PFSK-1 (cell line): ENCODE results near the gene PI4KA.

Experiments used
- FOXP2 ChIP-seq: optimal IDR thresholded peaks from 2 replicates; pipeline ENCODE3; 2011; ENCODE audit warnings: borderline replicate concordance, control low read depth, inconsistent platforms; ENCODE audit not compliant: insufficient read depth; ENCODE audit errors: extremely low read length, extremely low read depth
- POLR2AphosphoS5 ChIP-seq: IDR thresholded peaks from 2 replicates; pipeline ENCODE4 v1.6.1; 2012; ENCODE audit warnings: low read depth, mild to moderate bottlenecking, control low read depth, low read length, moderate library complexity
- SIN3A ChIP-seq: IDR thresholded peaks from 2 replicates; pipeline ENCODE4 v1.6.1; 2012; ENCODE audit warnings: mild to moderate bottlenecking, low read length, moderate library complexity, borderline replicate concordance; ENCODE audit not compliant: insufficient read depth
- TAF1 ChIP-seq: IDR thresholded peaks from 2 replicates; pipeline ENCODE4 v1.6.1; 2012; ENCODE audit warnings: low read length, control low read depth, borderline replicate concordance; ENCODE audit not compliant: insufficient read depth
- TF ChIP-seq, protein P1 (sequence below), 2 experiments: IDR thresholded peaks; 2 replicates each; pipeline versions ENCODE4 v1.6.1 to v1.8.0; 2011 to 2012; ENCODE audit warnings: low read depth in 2 of 2, low read length in 2 of 2, control low read depth in 1 of 2, inconsistent platforms in 1 of 2, mild to moderate bottlenecking in 1 of 2, moderate library complexity in 1 of 2; ENCODE audit not compliant: insufficient read depth in 1 of 2

Gene PI4KA

DNA sequence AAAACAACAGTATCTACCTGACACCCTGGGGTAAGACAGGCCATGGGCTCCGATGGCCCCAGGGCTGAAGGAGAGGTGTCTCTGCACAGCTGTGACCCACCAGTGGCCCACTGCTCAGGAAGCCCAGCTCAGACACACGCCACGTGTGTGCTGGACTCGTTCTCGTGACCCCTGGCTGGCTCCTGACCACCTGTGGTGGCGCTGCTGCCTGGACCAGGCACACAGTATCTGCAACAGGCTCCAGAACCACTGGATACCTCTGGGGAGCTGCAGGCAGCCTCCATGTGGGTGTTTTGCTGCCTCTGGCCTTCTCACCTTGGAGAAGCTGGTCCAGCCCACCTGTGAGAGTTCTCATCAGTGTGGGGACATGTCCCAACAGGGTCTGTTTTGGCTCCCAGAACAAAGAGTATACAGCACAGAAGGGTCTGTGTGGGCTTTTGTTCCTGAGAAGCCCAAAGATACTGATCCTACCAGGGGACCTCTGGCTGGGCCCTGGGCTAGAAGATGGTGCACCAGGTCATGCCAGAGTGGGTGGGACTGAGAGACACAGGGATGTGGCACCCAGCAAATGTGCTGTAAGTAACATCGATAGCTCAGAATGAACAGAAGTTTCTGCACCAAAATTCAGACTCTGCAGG lies 106.4 kb downstream of the PI4KA start:
- TF ChIP-seq TAF1 (no peak), SIN3A (no peak), FOXP2 (no peak), POLR2AphosphoS5 (no peak)
- TF ChIP-seq, protein P1, sequence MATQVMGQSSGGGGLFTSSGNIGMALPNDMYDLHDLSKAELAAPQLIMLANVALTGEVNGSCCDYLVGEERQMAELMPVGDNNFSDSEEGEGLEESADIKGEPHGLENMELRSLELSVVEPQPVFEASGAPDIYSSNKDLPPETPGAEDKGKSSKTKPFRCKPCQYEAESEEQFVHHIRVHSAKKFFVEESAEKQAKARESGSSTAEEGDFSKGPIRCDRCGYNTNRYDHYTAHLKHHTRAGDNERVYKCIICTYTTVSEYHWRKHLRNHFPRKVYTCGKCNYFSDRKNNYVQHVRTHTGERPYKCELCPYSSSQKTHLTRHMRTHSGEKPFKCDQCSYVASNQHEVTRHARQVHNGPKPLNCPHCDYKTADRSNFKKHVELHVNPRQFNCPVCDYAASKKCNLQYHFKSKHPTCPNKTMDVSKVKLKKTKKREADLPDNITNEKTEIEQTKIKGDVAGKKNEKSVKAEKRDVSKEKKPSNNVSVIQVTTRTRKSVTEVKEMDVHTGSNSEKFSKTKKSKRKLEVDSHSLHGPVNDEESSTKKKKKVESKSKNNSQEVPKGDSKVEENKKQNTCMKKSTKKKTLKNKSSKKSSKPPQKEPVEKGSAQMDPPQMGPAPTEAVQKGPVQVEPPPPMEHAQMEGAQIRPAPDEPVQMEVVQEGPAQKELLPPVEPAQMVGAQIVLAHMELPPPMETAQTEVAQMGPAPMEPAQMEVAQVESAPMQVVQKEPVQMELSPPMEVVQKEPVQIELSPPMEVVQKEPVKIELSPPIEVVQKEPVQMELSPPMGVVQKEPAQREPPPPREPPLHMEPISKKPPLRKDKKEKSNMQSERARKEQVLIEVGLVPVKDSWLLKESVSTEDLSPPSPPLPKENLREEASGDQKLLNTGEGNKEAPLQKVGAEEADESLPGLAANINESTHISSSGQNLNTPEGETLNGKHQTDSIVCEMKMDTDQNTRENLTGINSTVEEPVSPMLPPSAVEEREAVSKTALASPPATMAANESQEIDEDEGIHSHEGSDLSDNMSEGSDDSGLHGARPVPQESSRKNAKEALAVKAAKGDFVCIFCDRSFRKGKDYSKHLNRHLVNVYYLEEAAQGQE (IDR thresholded peaks at IDR 0.05; ENCODE audit: insufficient read depth in 1 of 2, low read depth in 2 of 2, low read length in 2 of 2): no peak

DNA sequence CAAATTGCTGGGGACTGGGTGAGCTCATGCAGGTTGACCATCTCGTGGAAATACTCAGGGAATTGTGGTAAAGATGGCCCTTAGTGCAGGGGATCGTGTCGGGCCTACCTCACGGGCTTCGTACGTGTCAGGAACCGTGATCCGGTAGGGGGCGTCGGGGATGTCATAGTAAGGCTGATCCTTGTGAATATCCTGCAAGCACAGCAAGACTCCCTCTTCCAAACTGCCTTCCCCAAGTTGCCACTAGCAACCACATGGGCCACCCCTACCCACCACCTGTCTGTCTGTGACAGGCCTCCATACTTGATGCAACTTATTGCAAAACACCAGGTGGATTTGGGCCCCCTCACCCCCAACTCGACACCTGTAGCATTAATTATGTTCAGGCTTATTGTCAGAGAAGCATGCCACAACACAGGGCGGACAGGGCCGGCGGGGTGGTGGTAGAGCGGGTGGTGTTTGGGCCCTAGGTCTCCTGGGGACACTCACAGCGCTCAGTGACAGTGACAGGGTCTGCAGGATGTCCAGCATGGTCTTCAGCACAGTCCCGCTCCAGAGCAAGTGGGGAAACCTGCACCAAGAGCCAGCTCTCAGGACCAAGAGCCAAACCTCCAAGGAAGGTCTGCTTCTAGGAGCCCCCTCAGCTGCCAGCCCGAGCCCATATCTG lies 107.3 kb downstream of the PI4KA start:
- TF ChIP-seq FOXP2 (no peak), SIN3A (no peak), POLR2AphosphoS5 (no peak), TAF1 (no peak)
- TF ChIP-seq, protein P1 (IDR thresholded peaks at IDR 0.05; ENCODE audit: insufficient read depth in 1 of 2, low read depth in 2 of 2, low read length in 2 of 2): no peak

DNA sequence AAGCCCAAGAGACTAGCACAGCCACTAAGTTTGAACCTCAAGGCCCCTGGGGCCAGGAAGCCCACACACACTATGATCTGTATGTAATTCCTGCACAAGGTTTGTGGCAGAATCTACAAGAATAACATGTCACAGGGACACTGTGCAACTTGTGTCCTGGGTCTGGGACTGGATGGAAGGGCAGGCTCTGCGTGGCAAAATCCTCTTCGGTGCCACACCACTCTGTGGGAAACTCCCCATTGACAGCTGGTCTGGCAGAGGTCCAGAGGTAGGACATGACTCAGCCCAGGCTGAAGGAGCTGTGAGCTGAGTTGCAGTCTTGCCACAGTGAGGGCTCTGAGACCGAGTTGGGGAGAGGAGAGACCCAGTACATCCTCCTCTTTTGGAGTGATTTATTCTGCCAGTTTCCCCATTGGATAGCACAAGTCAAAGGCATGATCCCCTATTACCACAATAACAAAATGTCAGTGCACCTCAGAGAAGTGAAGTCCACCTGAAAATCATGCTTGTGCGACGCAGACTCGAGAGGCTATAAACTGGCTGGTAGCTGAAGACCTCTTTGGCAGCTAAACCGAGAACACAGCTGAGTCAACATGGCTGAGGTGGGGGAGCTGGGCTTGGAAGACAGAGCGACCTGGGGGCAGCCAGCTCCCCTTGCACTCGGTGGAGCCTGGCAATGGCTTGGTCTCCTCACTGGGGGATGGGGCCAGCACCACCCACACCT lies 108.0 kb downstream of the PI4KA start:
- TF ChIP-seq POLR2AphosphoS5 (no peak), TAF1 (no peak), FOXP2 (no peak), SIN3A (no peak)
- TF ChIP-seq, protein P1 (IDR thresholded peaks at IDR 0.05; ENCODE audit: insufficient read depth in 1 of 2, low read depth in 2 of 2, low read length in 2 of 2): no peak

DNA sequence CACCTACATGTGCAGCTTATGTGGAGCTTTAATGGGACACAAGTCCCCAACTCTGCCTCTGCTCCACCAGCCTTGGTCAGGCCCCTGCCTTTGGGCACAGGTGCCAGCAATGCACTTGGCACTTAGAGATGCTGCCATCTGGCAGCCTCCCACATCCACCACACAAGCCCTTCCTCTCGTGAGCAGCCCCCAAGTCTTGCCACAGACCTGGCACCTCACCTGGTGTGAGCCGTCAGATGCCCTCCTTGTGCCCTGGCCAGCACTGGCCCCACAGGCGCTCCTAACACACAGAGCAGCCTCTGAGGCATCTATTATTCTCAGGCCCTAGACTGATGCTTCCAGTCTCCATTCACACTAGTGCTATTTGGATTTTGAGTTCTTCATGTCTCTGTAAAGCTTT lies 109.2 kb downstream of the PI4KA start:
- no peak for TF ChIP-seq SIN3A
- TF ChIP-seq TAF1: no peak
- TF ChIP-seq, protein P1 (IDR thresholded peaks at IDR 0.05; ENCODE audit: insufficient read depth in 1 of 2, low read depth in 2 of 2, low read length in 2 of 2): no peak
- TF ChIP-seq POLR2AphosphoS5: no peak
- no peak for TF ChIP-seq FOXP2
